HG03558 (cell line): Measurements from ENCODE around the gene NADSYN1.

Experiments used
- ATAC-seq: cut with Tn5 transposase; IDR thresholded peaks from one replicate; pipeline ENCODE4 v1.9.1; 2021; ENCODE audit warnings: moderate number of reproducible peaks; ENCODE audit not compliant: unreplicated experiment; ENCODE audit errors: extremely low read depth

Gene NADSYN1

DNA sequence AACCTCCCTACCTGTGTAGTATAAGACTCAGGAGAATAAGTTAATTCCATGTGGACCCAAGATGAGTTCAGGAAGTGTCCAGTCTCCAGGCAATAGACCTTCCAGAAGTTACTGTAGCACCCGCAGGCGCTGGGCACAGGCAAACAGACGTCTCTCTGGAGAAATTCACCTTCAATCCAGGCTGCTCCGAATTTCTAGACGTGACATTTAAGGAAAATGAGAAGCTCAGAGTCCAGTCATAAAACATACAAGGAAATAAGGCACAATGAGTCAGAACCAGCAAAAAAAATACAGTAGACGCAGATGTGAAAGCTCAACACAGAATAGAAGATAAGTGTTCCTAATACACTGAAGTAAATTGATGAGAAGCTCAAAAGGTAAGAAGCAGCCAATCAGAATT, 14.2 kb downstream of the NADSYN1 start:
- ATAC-seq = no peak

DNA sequence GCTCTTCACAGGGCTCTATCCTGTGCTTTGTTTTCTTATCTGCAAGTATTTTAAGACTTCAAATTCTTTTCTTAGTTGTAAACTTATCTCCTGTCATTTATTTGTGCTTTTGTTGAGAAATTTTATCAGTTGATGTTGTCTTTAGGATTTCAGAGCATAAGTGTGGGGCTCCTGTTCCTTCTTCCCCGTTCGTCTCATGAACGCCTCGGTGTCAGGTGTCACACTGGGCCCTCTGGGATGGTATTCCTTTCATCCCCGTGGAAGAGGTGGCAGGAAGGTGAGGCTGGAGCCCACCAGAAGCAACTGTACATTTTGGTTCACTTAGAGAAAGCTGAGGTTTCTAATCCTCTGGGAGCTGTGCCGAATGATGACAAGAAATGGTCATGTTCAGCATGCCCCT, 17.9 kb downstream of the NADSYN1 start:
- no peak for ATAC-seq

DNA sequence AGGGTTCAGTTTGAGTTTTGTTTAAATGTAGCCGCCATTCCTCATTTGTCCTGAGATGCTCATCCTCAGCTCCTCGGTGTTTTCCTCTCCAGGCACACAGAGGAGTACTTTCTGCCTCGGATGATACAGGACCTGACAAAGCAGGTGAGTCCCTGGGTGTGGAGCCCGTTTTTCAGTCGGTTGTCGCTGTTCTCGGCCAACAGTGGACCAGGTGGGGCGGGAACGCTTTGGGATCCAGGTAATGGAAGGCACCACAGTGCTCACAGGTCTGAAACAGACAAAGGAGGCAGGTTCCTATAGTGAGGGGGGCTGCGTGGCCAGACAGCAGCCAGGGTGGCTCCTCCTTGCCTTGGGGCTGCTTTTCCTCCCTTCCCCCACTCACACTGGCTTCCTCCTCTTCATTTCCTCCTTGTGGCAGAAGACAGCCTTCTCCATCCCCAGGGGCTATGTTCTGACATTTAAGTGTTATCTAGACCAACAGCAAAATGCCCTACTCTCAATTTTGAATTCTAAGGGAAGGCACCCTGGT, 19.4 kb downstream of the NADSYN1 start:
- no peak for ATAC-seq

DNA sequence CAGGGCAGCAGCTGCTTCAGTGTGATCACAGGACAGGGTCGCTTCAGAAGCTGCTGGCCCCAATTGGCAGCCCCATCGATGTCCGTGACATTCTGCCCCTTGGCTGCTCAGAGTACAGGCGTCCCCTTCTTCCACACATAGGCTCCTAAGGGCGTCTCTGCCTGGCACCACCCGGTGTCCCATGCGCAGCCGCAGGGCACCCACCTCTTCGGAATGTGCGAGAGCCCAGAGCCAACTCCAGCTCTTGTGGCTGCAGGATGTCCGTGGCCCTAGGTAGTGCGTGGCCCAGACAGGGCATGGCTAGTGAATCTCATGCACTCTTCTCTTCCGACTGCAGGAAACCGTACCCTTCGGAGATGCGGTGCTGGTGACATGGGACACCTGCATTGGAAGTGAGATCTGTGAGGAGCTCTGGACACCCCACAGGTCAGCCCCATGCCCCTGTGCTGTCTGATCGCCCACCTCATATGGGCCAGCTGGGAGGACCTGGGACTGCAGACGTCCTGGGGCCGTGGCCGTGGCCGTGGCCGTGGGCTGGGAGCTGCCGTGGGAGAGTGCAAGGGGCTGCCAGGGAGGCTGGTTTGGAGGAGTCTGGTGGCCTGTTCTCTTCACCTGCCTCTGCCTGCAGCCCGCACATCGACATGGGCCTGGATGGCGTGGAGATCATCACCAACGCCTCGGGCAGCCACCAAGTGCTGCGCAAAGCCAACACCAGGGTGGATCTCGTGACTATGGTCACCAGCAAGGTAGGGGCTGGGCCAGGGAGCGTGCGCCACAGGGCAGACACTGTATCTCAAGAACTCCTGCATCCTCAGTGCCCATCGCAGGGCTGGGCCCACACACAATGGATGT, 20.2 kb downstream of the NADSYN1 start:
- ATAC-seq = no peak

DNA sequence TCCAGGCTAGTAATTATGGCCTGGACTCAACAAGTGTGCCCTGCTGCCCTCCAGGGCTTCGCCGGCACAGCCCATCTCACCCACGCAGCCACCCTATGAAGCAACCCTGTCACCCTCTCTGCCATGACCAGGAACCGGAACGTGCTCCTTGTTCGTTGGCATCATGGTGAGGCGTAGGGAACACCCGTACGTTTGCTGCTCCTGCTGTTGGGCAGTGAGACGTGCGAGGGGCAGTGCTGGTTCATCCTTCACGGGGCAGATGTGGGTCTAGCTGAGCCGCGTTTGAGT, 20.7 kb downstream of the NADSYN1 start:
- ATAC-seq = no peak

DNA sequence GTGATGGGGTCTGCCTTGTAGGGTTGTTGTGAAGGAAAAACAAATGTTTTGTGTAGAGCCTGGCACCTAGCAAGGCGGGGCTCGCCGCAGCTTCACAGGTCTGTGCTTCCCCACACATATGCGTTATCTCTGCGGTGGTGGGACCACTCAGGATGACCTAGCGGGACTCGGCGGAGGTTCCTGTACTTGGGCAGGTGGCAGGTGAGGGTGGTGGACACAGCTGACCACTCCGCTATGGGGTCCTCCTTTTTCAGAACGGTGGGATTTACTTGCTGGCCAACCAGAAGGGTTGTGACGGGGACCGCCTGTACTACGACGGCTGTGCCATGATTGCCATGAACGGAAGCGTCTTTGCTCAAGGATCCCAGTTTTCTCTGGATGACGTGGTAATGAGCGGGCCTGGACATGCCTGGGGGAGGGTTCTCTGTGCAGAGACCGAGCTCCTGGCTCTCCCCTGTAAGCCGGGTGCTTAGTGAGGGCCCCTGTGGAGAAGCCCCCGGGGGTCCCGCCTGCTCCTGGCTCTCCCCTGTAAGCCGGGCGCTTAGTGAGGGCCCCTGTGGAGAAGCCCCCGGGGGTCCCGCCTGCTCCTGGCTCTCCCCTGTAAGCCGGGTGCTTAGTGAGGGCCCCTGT, 21.3 kb downstream of the NADSYN1 start:
- ATAC-seq = no peak

DNA sequence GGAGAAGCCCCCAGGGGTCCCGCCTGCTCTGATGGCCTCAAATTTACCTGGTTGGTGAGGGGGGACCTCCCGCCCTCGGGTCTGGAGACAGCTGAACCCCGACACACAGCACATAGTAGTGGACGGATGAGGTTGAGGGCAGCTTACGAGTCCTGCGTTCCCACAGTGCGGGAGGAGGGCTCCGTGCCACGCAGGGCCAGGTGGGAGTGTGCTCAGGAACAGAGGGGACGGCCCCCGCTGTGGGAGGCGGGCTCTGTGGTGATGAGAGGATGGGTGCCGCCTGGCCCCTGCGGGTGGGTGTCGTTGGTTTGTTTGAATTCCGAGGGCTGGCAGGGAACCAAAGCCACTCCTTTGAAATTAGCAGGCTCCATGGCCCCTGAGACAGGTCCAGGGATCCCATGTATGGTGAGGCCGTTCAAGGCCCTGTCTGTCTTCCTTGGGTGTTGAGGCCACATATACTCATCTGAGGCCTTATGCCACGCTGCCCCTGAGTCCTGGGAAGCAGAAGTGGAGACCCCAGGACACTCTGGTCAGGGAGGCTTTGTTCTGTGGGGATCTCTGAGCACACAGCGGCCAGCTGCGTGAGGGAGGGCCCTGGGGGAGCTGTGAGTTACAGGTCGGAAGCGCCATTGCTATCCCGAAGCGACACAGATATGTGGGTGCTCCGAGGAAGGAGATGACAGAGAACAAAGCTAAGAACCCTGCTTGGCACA, 21.9 kb downstream of the NADSYN1 start:
- no peak for ATAC-seq

DNA sequence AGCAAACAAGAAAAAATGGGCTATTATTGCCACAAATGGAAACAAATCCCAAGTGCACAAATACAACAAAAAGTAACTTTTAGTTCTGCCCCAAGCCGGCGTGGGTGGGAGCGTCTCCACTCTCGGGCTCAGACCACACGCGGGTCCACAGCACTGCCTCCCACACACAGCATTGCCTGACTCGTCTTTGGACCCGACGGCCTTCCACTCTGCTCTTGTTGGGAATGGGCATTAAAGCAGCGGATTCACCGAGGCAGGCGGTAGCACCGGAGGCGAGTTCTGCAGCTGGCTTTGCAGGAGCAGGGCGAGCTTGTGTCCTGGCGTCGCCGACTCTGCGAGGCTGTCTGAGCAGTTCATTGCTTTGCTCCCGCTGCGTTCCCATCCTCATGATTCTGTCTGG, 23.0 kb downstream of the NADSYN1 start:
- no peak for ATAC-seq

DNA sequence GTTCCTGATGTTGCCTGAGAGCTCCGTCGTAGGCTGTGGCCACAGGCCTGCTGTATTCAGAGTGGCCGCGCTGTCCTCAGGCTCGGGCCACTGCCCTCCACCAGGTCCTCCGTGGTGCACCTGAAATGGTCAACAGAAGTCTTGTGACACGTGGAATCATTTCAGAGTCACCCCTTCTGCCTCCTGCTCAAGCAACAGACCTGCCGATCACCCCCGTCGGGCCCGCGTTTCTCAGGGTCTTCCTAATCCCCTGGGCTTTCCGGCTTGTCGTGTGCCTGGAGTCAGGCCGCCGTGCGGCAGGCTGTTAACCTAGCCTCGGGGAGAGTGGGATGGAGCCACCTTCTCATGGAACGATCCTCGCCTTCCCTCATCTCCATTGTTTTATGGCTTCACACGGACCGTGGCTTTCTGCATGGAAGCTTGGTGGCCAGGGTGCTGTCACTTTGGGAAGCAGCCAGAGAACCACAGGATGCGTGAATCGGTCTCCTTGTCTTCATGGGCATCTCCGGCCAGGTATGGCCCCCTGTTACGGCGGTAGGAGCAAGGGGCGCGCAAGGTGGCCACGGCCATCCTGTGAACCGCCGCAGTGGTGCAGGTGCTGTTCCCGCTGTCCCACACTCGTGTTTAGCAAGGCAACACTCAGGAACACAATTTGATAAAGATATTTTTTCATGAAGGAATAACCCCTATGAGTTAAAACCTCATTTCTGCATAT, 24.1 kb downstream of the NADSYN1 start:
- no peak for ATAC-seq

DNA sequence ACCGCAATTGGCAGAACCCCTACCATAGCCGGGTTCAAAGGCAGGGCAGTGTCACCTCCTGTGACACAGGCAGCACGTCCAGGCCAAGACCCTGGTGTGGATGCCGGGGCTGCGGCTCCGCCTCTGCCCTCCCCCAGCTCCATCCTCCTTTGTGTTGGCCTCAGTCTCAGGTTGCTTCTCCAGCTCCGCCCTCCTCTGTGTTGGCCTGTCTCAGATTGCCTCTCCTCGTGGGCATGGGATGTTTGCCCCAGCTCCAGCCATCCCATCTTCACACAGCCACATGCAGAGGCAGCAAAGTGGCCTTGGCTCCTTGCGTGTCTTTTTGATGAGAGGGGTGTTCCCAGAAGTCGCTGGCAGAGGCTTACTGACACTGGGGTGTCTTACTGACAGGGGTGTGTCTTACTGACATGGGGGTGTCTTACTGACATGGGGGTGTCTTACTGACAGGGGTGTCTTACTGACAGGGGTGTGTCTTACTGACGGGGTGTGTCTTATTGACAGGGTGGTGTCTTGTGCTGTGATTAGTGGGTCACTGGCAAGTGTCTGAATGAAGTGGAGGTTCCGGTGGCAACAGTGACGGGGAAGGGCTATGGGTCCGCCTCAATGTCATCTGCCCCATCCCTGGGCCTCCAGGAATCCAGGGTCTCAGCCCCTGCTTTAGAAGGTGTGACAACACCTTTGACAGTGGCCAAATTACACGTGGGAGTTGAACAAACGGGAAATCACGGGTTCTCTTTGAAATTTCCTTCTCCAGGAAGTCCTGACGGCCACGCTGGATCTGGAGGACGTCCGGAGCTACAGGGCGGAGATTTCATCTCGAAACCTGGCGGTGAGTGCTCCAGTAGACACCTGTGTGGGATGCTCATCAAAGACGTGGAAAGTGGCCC, 24.9 kb downstream of the NADSYN1 start:
- ATAC-seq = no peak

DNA sequence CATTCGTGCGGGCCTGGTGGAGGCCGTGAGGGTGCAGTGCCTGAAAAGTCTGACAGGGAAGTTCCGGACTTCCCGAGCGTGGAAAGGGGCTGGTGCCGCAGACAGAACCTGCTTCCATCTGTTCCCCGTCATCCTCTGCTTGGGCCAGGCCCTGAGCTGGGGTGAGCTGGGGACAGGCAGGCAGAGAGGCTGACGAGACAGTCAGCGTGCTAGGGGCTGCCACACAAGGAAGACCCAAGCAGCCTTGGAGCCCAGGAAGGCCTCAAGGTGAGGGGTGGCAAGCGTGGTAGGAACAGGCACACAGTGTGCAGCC, 25.5 kb downstream of the NADSYN1 start:
- no peak for ATAC-seq

DNA sequence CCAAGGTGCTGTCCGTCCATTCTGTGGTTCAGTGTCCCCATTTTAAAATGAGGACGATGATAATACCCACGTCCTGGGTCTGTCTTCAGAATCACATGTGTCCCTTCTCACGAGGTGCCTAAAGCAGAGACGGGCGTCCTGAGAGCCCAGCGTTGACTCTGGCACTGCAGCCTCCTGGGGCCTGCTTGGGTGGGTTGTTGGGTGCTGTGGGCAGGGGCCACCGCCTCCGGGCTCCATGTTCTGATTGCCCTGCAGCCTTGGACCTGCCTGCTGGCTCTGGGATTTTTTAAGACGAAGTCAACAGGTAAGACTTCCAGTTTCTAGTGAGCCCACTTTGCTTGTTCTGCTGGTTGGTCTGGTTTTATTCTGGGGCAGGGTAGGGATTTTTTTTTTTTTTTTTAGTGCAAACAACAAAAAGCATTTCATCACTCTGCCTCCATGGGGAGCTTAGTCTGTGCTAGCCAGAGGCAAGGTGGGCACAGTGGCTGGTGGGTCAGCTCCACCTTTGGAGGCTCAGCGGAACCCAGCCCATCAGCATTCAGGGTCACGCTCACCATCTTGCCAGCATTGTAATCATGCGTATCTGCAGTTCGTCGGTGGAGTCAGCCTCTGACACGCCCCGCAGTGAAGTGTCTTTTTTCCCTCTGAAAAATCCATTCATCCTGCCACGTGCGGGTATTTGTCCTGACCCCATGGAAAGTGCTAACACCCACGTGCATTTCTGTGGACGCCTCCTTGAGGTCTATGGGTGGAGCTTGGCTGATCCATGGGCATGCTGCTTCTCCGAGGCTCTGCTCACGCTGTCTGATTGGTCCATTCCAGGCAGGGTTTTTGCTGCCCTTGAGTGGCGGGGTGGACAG, 28.3 kb downstream of the NADSYN1 start:
- no peak for ATAC-seq

DNA sequence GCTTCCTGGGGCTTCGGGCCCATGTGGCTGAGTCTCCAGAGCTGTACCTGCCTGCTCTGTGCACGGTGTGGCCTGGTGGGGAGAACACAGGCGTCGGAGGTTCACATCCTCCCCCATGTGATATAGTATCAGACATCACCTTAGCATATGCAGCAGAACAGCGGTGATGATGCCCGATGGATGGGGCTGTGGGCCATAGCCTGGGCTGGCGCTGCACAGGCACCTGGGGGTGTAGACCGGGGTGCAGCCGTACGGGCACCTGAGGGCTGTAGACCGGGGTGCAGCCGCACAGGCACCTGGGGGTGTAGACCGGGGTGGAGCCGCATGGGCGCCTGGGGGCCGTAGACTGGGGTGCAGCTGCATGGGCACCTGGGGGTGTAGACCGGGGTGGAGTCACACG, 29.2 kb downstream of the NADSYN1 start:
- no peak for ATAC-seq

DNA sequence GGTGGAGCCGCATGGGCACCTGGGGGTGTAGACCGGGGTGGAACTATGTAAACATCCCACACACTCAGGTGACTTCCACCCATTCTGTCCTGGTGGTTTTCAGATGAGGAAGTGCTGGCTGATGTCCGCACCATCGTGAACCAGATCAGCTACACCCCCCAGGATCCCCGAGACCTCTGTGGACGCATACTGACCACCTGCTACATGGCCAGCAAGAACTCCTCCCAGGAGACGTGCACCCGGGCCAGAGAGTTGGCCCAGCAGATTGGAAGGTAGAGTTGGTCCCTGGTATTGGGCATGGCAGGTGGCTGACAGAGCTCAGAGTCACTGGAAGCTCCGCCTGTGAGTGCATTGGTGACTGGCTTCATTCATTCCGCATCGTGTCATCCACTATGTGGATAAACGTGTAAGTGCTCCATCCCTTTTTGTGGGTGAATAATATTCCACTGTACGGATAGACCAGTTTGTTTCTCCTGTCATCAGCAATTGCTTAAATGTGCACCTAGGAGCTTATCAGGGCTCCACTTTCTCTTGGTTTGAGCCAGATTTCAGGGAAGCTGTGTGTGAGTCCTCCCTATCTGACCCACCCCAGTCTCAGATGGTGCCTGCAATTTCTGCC, 29.9 kb downstream of the NADSYN1 start:
- ATAC-seq = no peak

DNA sequence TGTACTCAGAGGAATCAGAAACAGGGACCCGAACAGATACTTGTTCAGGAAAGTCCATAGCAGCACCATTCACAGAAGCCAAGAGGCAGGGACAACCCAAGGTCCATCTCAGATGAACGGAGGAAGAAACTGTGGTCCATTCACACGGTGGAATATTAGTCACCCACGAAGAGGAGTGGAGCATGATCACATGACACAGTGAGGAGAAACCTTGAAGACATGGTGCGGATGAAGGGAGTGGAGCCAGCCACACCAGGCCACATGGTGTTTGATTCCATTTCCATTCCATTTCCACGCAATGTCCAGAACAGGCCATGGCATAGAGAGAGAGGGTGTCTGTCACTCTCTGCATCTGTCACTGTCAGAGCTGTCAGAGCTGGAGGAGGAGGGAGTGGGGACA, 30.7 kb downstream of the NADSYN1 start:
- no peak for ATAC-seq

DNA sequence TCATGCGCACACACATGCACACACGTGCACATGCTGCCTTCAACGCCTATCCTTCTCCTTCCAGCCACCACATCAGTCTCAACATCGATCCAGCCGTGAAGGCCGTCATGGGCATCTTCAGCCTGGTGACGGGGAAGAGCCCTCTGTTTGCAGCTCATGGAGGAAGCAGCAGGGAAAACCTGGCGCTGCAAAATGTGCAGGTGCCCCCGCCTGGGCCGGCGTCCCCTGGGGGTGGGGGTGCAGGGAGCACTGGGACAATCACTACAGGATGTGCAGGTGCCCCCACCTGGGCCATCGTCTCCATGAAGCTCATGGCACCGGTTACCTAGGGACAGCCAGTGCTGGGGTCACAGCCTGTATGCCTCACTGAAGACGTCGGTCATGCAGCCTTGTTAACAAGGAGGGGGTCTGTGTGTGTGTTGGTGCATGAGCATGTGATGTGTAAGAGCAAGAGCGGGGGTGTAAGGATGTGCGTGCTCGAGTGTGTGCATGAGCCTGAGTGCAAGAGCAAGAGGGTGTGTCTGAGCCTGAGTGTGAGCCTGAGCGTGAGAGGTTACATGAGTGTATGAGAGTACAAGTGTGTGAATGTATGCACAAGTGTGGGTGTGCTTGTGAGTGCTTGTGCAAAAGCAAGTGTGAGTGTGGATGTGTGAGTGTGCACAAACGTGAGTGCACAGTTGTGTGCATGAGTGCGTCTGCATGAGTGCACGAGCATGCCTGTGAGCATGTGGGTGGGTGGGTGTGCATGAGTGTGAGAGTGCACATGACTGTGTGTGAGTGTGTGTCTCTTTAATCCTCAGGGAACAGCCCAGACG, 31.5 kb downstream of the NADSYN1 start:
- ATAC-seq = no peak

DNA sequence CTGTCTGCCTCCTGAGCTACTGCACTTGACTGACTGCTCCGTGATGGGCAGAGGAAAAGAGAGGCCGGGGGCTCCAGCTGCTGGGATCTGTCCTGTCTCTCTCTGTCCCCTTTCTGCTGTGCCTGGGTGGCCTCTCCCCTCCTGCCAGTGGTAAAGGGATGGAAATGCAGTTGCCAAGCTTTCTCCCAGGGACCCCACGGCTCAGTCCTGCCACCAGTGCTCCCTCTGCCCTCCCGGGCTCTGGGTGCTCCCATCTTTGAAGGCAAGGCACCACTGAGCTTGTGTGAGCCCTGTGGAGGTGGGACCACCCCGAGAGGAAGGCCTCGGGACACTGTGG, 32.0 kb downstream of the NADSYN1 start:
- no peak for ATAC-seq

DNA sequence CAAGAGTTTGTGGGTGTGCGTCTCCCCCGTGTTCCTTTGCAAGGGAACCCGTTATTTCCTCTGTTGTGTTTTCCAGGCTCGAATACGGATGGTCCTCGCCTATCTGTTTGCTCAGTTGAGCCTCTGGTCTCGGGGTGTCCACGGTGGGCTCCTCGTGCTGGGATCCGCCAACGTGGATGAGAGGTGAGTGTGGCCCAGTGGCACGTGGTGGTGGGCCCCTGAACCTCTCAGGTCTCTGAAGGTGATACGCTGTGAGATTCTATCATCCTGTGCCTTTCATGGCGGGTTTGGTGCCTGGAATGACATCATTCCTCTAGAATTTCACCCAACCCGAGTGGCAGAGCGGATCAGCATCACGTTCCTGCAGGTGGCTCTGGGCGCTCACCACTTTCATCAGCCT, 32.5 kb downstream of the NADSYN1 start:
- ATAC-seq = no peak
